Osteoblast (primary cell): ENCODE measurements around the gene NR5A2. TPM values are rescaled to one million over a fixed set of nuclear protein-coding genes. Genes with fewer than 3 reads are reported as not detected.

ENCODE experiments used
- DNase-seq: peaks from one replicate; pipeline ENCODE4 v3.0.0; 2011; ENCODE audit warnings: low spot score, mixed read lengths; ENCODE audit not compliant: insufficient read length; ENCODE audit errors: missing footprints
- H2AFZ ChIP-seq: 2 replicates; pipeline ENCODE4 v1.6.0; 2011; ENCODE audit warnings: mild to moderate bottlenecking, low read length
- H3K27ac ChIP-seq: 2 replicates; pipeline ENCODE4 v1.5.1; 2011; ENCODE audit warnings: mild to moderate bottlenecking, low read depth, low read length, moderate library complexity
- H3K27me3 ChIP-seq: 2 replicates; pipeline ENCODE4 v1.6.0; 2012; ENCODE audit warnings: mild to moderate bottlenecking, control low read depth, inconsistent platforms, low read length, moderate library complexity; ENCODE audit not compliant: insufficient read depth
- H3K36me3 ChIP-seq: 2 replicates; pipeline ENCODE4 v1.5.1; 2011; ENCODE audit warnings: mild to moderate bottlenecking, low read length, control low read depth, moderate library complexity; ENCODE audit not compliant: insufficient read depth
- H3K4me1 ChIP-seq: 2 replicates; pipeline ENCODE4 v1.5.1; 2011; ENCODE audit warnings: mild to moderate bottlenecking, low read length, control low read depth, moderate library complexity; ENCODE audit not compliant: insufficient read depth
- H3K4me2 ChIP-seq: 2 replicates; pipeline ENCODE4 v1.6.0; 2011; ENCODE audit warnings: mild to moderate bottlenecking, low read length; ENCODE audit not compliant: insufficient read depth
- H3K4me3 ChIP-seq: fragments of 200-600 bp; sonication (generic); 3 replicates; pipeline ENCODE4 v1.5.1; 2012; ENCODE audit warnings: mild to moderate bottlenecking, low read length, inconsistent platforms; ENCODE audit not compliant: insufficient read depth
- H3K79me2 ChIP-seq: 2 replicates; pipeline ENCODE4 v1.6.0; 2012; ENCODE audit warnings: mild to moderate bottlenecking, low read length, control low read depth, inconsistent platforms; ENCODE audit not compliant: insufficient read depth
- H3K9me3 ChIP-seq: 2 replicates; pipeline ENCODE4 v1.5.1; 2011; ENCODE audit warnings: low read depth, low read length, control low read depth
- H4K20me1 ChIP-seq: 2 replicates; pipeline ENCODE4 v1.6.0; 2012; ENCODE audit warnings: mild to moderate bottlenecking, low read length, control low read depth; ENCODE audit not compliant: insufficient read depth
- CTCF ChIP-seq: IDR thresholded peaks from 2 replicates; pipeline ENCODE4 v1.5.1; 2011; ENCODE audit warnings: mild to moderate bottlenecking, low read depth, low read length, moderate library complexity; ENCODE audit errors: extremely low read depth
- total RNA-seq: library from RNA; depleted of rRNA; stranded (reverse); fragments of >200 nt; gene quantifications from 2 replicates; pipeline ENCODE4 v1.2.3, GENCODE V29; 2012

Gene NR5A2
- total RNA-seq, 1 donor: not detected

- H3K27me3 ChIP-seq: no peaks in the 10 kb centered on the region
- no peak overlapping the region for H3K4me3 ChIP-seq
- no peaks in the 10 kb centered on the region for H4K20me1 ChIP-seq
- H3K27ac ChIP-seq: peak overlapping the region; percentile 69
- no peak for DNase-seq
- H3K9me3 ChIP-seq: no peaks in the 10 kb centered on the region
- peaks cover 15% of the 10 kb centered on the region for H3K4me1 ChIP-seq
- H3K4me2 ChIP-seq: no peak overlapping the region
- peak overlapping the region; percentile 17 for H2AFZ ChIP-seq
- H3K36me3 ChIP-seq: no peaks in the 10 kb centered on the region
- no peak for TF ChIP-seq CTCF
- H3K79me2 ChIP-seq: no peaks in the 10 kb centered on the region
Observed at GRCh38 chr1:200223207-200223606, 195.7 kb downstream of the NR5A2 start.

GRCh38 chr1:200223613-200224012 lies 196.1 kb downstream of the NR5A2 start:
- no peak for DNase-seq
- no peaks in the 10 kb centered on the region for H3K36me3 ChIP-seq
- H3K27me3 ChIP-seq: no peaks in the 10 kb centered on the region

GRCh38 chr1:200224315-200224714 lies 196.8 kb downstream of the NR5A2 start:
- no peak for TF ChIP-seq CTCF
- Histone ChIP-seq H3K79me2 (no peaks in the 10 kb centered on the region), H2AFZ (no peak overlapping the region), H4K20me1 (no peaks in the 10 kb centered on the region), H3K4me1 (peaks cover 18% of the 10 kb centered on the region), H3K36me3 (no peaks in the 10 kb centered on the region), H3K27ac (peak overlapping the region; percentile 69), H3K4me3 (no peak overlapping the region), H3K27me3 (no peaks in the 10 kb centered on the region), H3K4me2 (no peak overlapping the region), H3K9me3 (no peaks in the 10 kb centered on the region)
- no peak for DNase-seq

More at GRCh38 chr1:200223613-200224012, 196.1 kb downstream of the NR5A2 start:
- H3K4me3 ChIP-seq: no peak overlapping the region
- H4K20me1 ChIP-seq: no peaks in the 10 kb centered on the region
- H3K4me2 ChIP-seq: no peak overlapping the region
- H3K79me2 ChIP-seq: no peaks in the 10 kb centered on the region
- no peak for TF ChIP-seq CTCF
- H3K27ac ChIP-seq: peak overlapping the region; percentile 69
- H3K9me3 ChIP-seq: no peaks in the 10 kb centered on the region
- no peak overlapping the region for H2AFZ ChIP-seq
- H3K4me1 ChIP-seq: peaks cover 18% of the 10 kb centered on the region

- H3K79me2 ChIP-seq: no peaks in the 10 kb centered on the region
- no peaks in the 10 kb centered on the region for H3K9me3 ChIP-seq
- DNase-seq: no peak
- H2AFZ ChIP-seq: peak overlapping the region; percentile 62
- no peak overlapping the region for H3K4me3 ChIP-seq
- no peaks in the 10 kb centered on the region for H3K36me3 ChIP-seq
- H3K27me3 ChIP-seq: no peaks in the 10 kb centered on the region
- peaks cover 25% of the 10 kb centered on the region for H3K4me1 ChIP-seq
- no peak overlapping the region for H3K27ac ChIP-seq
- no peak for TF ChIP-seq CTCF
- H3K4me2 ChIP-seq: no peak overlapping the region
- H4K20me1 ChIP-seq: no peaks in the 10 kb centered on the region
Observed at GRCh38 chr1:200226268-200226968, 198.9 kb downstream of the NR5A2 start.
